Stimulated activated CD8-positive, alpha-beta memory T cell treated with anti-CD3 and anti-CD28 coated beads, Interleukin-12 subunit alpha, Interleukin-12 subunit beta, amount 100 ng/mL, for 24 hours (primary cell): ENCODE measurements around the gene EOMES.
A peak's percentile ranks its signal among the peaks of the same experiment; 100 is the strongest.
"Not testable (repeated sequence)": the region's sequence is repeated elsewhere in the genome, so short reads cannot be mapped to it uniquely, and the experiment has no call there.

Source experiments
- DNase-seq: peaks from one replicate; pipeline ENCODE4 v3.0.0-alpha.2; 2020; ENCODE audit errors: extremely low read depth

Gene EOMES

GRCh38 chr3:27721717-27722564 lies at the start of gene EOMES:
Gene EOMES, minus strand, starts transcription at chr3:27722323. Its CDS starts 29 bp downstream, at chr3:27722294.
- peak; percentile 39 for DNase-seq

GRCh38 chr3:27770384-27770783 lies 48.3 kb upstream of the EOMES start:
- DNase-seq = not testable (repeated sequence)

- no peak for DNase-seq
Observed at GRCh38 chr3:27767000-27767399, 44.9 kb upstream of the EOMES start.

GRCh38 chr3:27758083-27758482 lies 36.0 kb upstream of the EOMES start:
- no peak for DNase-seq

- no peak for DNase-seq
Observed at GRCh38 chr3:27756877-27757276, 34.8 kb upstream of the EOMES start.

GRCh38 chr3:27752926-27753325 lies 30.8 kb upstream of the EOMES start:
- DNase-seq = no peak

- DNase-seq = no peak
Observed at GRCh38 chr3:27749643-27750042, 27.5 kb upstream of the EOMES start.

GRCh38 chr3:27746838-27747237 lies 24.7 kb upstream of the EOMES start:
- DNase-seq = no peak

GRCh38 chr3:27740854-27741253 lies 18.7 kb upstream of the EOMES start:
- DNase-seq = no peak

GRCh38 chr3:27737091-27737490 lies 15.0 kb upstream of the EOMES start:
- no peak for DNase-seq

- no peak for DNase-seq
Observed at GRCh38 chr3:27730774-27731659, 8.9 kb upstream of the EOMES start.

- no peak for DNase-seq
Observed at GRCh38 chr3:27729748-27730611, 7.9 kb upstream of the EOMES start.

GRCh38 chr3:27729325-27729724 lies 7.2 kb upstream of the EOMES start:
- DNase-seq = no peak

- no peak for DNase-seq
Observed at GRCh38 chr3:27728195-27729087, 6.3 kb upstream of the EOMES start.

GRCh38 chr3:27726240-27726639 lies 4.1 kb upstream of the EOMES start:
- no peak for DNase-seq

- no peak for DNase-seq
Observed at GRCh38 chr3:27724459-27725197, 2.5 kb upstream of the EOMES start.

GRCh38 chr3:27723815-27724458 lies 1.8 kb upstream of the EOMES start:
- no peak for DNase-seq

GRCh38 chr3:27723456-27723814 lies 1.3 kb upstream of the EOMES start:
- DNase-seq = no peak

- no peak for DNase-seq
Observed at GRCh38 chr3:27723001-27723445, 900 bp upstream of the EOMES start.
